ENCODE measurements around the gene TOE1. TPM values are rescaled to one million over a fixed set of nuclear protein-coding genes. Genes with fewer than 3 reads are reported as not detected.

TOE1 gene
- total and polyA plus RNA-seq, 10 donors = 8.7 to 12.6 (median 11.6) TPM

DNA sequence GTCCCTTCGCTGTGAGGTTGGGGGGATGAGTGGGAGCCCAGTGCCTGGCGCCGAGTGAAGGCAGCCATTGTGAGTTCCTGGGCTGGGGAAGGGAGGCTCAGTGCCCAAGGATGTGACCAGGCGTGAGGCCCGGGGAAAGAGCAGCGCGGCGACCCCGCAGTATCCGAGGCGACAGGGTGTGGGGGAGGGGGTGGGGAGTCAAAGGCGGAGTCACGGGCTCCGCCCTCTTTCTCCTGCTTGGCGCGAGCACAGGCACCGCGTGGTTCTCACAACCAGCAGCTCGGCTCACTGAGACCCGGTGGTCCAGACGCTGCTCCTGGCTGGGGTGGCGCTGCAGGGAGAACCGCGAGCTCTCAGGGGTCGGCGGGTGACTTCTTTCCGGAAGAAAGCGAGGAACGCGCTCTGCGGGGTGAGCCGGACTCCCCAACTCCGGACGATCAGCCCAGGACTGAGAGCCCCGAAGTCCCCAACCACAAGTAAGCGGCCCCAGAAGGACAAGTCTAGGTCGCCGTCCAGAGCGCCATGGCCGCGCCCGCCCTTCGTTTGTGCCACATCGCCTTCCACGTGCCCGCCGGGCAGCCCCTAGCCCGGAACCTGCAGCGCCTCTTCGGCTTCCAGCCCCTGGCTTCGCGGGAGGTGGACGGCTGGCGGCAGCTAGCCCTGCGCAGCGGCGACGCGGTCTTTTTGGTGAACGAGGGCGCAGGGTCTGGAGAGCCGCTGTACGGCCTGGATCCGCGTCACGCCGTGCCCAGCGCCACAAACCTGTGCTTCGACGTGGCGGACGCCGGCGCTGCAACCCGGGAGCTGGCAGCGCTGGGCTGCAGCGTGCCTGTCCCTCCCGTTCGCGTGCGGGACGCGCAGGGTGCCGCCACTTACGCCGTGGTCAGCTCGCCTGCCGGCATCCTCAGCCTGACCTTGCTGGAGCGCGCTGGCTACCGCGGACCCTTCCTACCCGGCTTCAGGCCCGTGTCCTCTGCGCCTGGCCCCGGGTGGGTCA, 13.0 kb upstream of the TOE1 start, which contains the start of gene HPDL:
HPDL (plus strand) TSS at position 269 of the 997 bp plus-strand sequence; CDS start at position 523, 254 bp downstream.
- H3K27ac ChIP-seq = peak within 1 kb of the TSS in 4 of 8 donors; percentile 9 to 47 (median 18)
- TF ChIP-seq, protein P1, sequence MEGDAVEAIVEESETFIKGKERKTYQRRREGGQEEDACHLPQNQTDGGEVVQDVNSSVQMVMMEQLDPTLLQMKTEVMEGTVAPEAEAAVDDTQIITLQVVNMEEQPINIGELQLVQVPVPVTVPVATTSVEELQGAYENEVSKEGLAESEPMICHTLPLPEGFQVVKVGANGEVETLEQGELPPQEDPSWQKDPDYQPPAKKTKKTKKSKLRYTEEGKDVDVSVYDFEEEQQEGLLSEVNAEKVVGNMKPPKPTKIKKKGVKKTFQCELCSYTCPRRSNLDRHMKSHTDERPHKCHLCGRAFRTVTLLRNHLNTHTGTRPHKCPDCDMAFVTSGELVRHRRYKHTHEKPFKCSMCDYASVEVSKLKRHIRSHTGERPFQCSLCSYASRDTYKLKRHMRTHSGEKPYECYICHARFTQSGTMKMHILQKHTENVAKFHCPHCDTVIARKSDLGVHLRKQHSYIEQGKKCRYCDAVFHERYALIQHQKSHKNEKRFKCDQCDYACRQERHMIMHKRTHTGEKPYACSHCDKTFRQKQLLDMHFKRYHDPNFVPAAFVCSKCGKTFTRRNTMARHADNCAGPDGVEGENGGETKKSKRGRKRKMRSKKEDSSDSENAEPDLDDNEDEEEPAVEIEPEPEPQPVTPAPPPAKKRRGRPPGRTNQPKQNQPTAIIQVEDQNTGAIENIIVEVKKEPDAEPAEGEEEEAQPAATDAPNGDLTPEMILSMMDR (IDR thresholded peaks at IDR 0.05 in 8 of 11, conservative IDR thresholded peaks at IDR 0.05 in 3 of 11) = no peak
- TF ChIP-seq POLR2A (IDR thresholded peaks at IDR 0.05) = no peak
- peak; percentile 27 to 70 (median 68) for TF ChIP-seq POLR2AphosphoS5 (IDR thresholded peaks at IDR 0.05)
- peaks cover 7 to 31% (median 25%) of the 10 kb centered on the region in 6 donors for H3K4me1 ChIP-seq
- intact Hi-C loops (cut with DNase I; ENCODE audit: low total_unique reads) = no loop called here
- peak within 1 kb of the TSS; percentile 45 to 82 (median 51) for H3K4me3 ChIP-seq
- H3K27me3 ChIP-seq (replicated peaks in 1 of 7) = peaks cover 0 to 8% (median 0%) of the 10 kb centered on the region in 7 donors
- WGBS, 5 donors = 3 to 16% (median 10%) methylated on average over 39 to 96 of the region's 96 CpGs
- no peaks in the 10 kb centered on the region for H3K9me3 ChIP-seq
- peak; percentile 89 for DNase-seq
- peaks cover 0 to 36% (median 18%) of the 10 kb centered on the region in 6 donors for H3K36me3 ChIP-seq

DNA sequence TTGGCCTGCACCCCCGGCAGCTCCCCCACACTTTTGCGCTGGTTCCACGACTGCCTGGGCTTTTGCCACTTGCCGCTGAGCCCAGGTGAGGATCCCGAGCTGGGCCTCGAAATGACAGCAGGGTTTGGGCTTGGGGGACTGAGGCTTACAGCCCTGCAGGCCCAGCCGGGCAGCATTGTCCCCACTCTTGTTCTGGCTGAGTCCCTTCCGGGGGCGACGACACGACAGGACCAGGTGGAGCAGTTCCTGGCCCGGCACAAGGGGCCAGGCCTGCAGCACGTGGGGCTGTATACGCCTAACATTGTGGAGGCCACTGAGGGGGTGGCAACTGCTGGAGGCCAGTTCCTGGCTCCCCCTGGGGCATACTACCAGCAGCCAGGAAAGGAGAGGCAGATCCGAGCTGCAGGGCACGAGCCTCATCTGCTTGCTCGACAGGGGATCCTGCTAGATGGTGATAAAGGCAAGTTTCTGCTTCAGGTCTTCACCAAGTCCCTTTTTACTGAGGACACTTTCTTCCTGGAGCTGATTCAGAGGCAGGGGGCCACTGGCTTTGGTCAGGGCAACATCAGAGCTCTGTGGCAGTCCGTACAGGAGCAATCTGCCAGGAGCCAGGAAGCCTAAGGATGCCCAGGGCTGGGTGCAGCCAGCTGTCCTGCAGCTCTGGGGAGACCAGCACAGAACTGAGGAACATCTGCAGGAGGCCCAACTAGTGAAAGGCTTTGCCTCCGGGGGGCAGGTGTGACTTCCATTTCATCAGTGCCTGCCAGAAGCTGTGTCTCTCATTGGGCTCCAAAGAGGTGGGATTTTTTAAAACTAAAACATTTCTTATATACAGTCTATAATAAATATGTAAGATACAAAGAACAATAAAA, 12.1 kb upstream of the TOE1 start:
- peak overlapping the region in 1 of 8 donors; percentile 23 for H3K27ac ChIP-seq
- H3K36me3 ChIP-seq = peaks cover 0 to 45% (median 28%) of the 10 kb centered on the region in 6 donors
- no peaks in the 10 kb centered on the region for H3K9me3 ChIP-seq
- H3K27me3 ChIP-seq (replicated peaks in 1 of 7) = peaks cover 0 to 8% (median 0%) of the 10 kb centered on the region in 7 donors
- peaks cover 7 to 31% (median 25%) of the 10 kb centered on the region in 6 donors for H3K4me1 ChIP-seq
- H3K4me3 ChIP-seq = peak overlapping the region; percentile 45 to 82 (median 51)
- no peak for DNase-seq
- 57 to 77% (median 64%) methylated on average over 15 to 19 of the region's 19 CpGs for WGBS, 5 donors
- intact Hi-C loops (cut with DNase I; ENCODE audit: low total_unique reads) = no loop called here
- TF ChIP-seq POLR2A (IDR thresholded peaks at IDR 0.05) (no peak), POLR2AphosphoS5 (IDR thresholded peaks at IDR 0.05) (no peak)
- TF ChIP-seq, protein P1 (IDR thresholded peaks at IDR 0.05 in 8 of 11, conservative IDR thresholded peaks at IDR 0.05 in 3 of 11) = no peak

DNA sequence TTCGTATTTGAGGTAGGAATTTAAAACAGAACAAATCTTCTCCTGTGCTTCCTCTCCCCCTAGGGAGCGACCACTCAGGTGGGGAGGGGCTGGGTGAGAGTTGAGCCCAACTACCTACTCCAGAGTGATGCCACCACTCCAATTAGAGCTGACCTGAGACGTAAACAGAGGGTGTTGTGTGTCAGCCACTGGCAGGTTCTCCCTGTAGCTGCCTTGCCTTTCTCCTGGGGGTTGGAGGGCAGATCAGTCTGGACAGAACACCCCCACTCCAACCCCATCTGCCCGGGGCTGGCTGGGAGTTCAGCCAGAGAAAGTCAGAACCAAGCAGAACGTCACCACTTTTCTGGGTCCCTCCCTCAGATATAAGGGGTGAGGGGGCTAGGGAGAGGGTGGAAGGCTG, 11.3 kb upstream of the TOE1 start:
- no peak for DNase-seq

More for the DNA sequence above, 11.3 kb upstream of the TOE1 start:
- intact Hi-C loops (cut with DNase I; ENCODE audit: low total_unique reads) = no loop called here
- H3K27me3 ChIP-seq (replicated peaks in 1 of 7) = peaks cover 0 to 8% (median 0%) of the 10 kb centered on the region in 7 donors
- WGBS, 5 donors = 75 to 79% (median 76%) methylated on average over 5 of the region's 5 CpGs
- H3K36me3 ChIP-seq = peaks cover 0 to 53% (median 36%) of the 10 kb centered on the region in 6 donors
- no peak overlapping the region for H3K27ac ChIP-seq
- no peak overlapping the region for H3K4me3 ChIP-seq
- no peaks in the 10 kb centered on the region for H3K9me3 ChIP-seq
- TF ChIP-seq, protein P1 (IDR thresholded peaks at IDR 0.05 in 8 of 11, conservative IDR thresholded peaks at IDR 0.05 in 3 of 11) = no peak
- TF ChIP-seq POLR2A (IDR thresholded peaks at IDR 0.05) (no peak), POLR2AphosphoS5 (IDR thresholded peaks at IDR 0.05) (no peak)
- H3K4me1 ChIP-seq = peaks cover 7 to 31% (median 27%) of the 10 kb centered on the region in 6 donors
